Ascending aorta (tissue), 2 donors: ENCODE results near the gene IFRD1. TPM values are rescaled to one million over a fixed set of nuclear protein-coding genes. Genes with fewer than 3 reads are reported as not detected.

Source experiments
- DNase-seq, 2 donors: peaks; one replicate each; pipeline ENCODE4 v3.0.0-alpha.2; 2019; ENCODE audit warnings: low spot score in 2 of 2
- H3K27ac ChIP-seq, 2 donors: fragments of 200-600 bp; sonication (generic); one replicate each; pipeline ENCODE4 v1.5.1; 2016 to 2017; ENCODE audit warnings: mild to moderate bottlenecking in 1 of 2
- H3K27me3 ChIP-seq: fragments of 200-600 bp; sonication (generic); one replicate; pipeline ENCODE4 v1.5.1; 2017
- H3K36me3 ChIP-seq, 2 donors: fragments of 200-600 bp; sonication (generic); one replicate each; pipeline ENCODE4 v1.5.1; 2016
- H3K4me1 ChIP-seq, 2 donors: fragments of 200-600 bp; sonication (generic); one replicate each; pipeline ENCODE4 v1.5.1; 2016 to 2017; ENCODE audit warnings: mild to moderate bottlenecking in 1 of 2
- H3K4me3 ChIP-seq, 2 donors: fragments of 200-600 bp; sonication (generic); one replicate each; pipeline ENCODE4 v1.5.1; 2016 to 2017; ENCODE audit warnings: mild to moderate bottlenecking in 1 of 2
- H3K9me3 ChIP-seq, 2 donors: fragments of 200-600 bp; sonication (generic); one replicate each; pipeline ENCODE4 v1.5.1; 2016
- CTCF ChIP-seq, 3 experiments: fragments of 200-600 bp in 2 of 3; fragments of 450-650 bp in 1 of 3; sonication (generic) in 2 of 3; IDR thresholded peaks; one replicate each; pipeline ENCODE4 v1.5.1; 2016 to 2019; ENCODE audit warnings: antibody characterized with exemption in 3 of 3, mild to moderate bottlenecking in 1 of 3, moderate library complexity in 1 of 3
- intact Hi-C: fragments of 100-400 bp; cut with DNase I; formaldehyde crosslinking; loops from one replicate; pipeline ENCODE4 v1.15.1; 2023
- total RNA-seq: library from RNA; depleted of rRNA; stranded (reverse); fragments of >200 nt; gene quantifications from one replicate; pipeline ENCODE4 v1.1.0, GENCODE V29; 2016

Gene IFRD1
- total RNA-seq, 1 donor from 2014 or later, result 35.1 TPM

GRCh38 chr7:112411186-112411795, 39.0 kb upstream of the IFRD1 start:
- DNase-seq, result no peak
- Histone ChIP-seq H3K27me3 (no peaks in the 10 kb centered on the region), H3K27ac (no peak overlapping the region), H3K9me3 (no peaks in the 10 kb centered on the region), H3K4me3 (no peak overlapping the region), H3K4me1 (no peaks in the 10 kb centered on the region), H3K36me3 (no peaks in the 10 kb centered on the region)
- TF ChIP-seq CTCF (IDR thresholded peaks at IDR 0.05), result peak in 2 of 3 experiments; percentile 27 to 55
- intact Hi-C loops, result loop anchor here (5.0 kb wide), 1 partner anchor 669 kb away; no protein-coding TSS in a partner anchor

GRCh38 chr7:112414855-112415490, 35.3 kb upstream of the IFRD1 start:
- no peaks in the 10 kb centered on the region for H3K36me3 ChIP-seq
- no peaks in the 10 kb centered on the region for H3K9me3 ChIP-seq
- H3K4me3 ChIP-seq, result no peak overlapping the region
- no peaks in the 10 kb centered on the region for H3K4me1 ChIP-seq
- TF ChIP-seq CTCF (IDR thresholded peaks at IDR 0.05), result peak in 1 of 3 experiments; percentile 40
- no peaks in the 10 kb centered on the region for H3K27me3 ChIP-seq
- DNase-seq, result no peak
- no peak overlapping the region for H3K27ac ChIP-seq
- intact Hi-C loops, result loop anchor here (5.0 kb wide), 1 partner anchor 673 kb away; no protein-coding TSS in a partner anchor

GRCh38 chr7:112416127-112416526, 34.1 kb upstream of the IFRD1 start:
- no peak overlapping the region for H3K27ac ChIP-seq
- no peaks in the 10 kb centered on the region for H3K9me3 ChIP-seq
- no peak for DNase-seq
- no peaks in the 10 kb centered on the region for H3K36me3 ChIP-seq
- no peak overlapping the region for H3K4me3 ChIP-seq
- intact Hi-C loops, result no loop called here
- no peaks in the 10 kb centered on the region for H3K4me1 ChIP-seq
- TF ChIP-seq CTCF (IDR thresholded peaks at IDR 0.05), result no peak
- H3K27me3 ChIP-seq, result no peaks in the 10 kb centered on the region

GRCh38 chr7:112419543-112420130, 30.6 kb upstream of the IFRD1 start:
- Histone ChIP-seq H3K36me3 (no peaks in the 10 kb centered on the region), H3K27ac (no peak overlapping the region), H3K9me3 (no peaks in the 10 kb centered on the region), H3K4me1 (peaks cover 0 to 4% of the 10 kb centered on the region in 2 donors), H3K27me3 (no peaks in the 10 kb centered on the region), H3K4me3 (no peak overlapping the region)
- no peak for TF ChIP-seq CTCF (IDR thresholded peaks at IDR 0.05)
- intact Hi-C loops, result no loop called here
- no peak for DNase-seq

GRCh38 chr7:112420236-112420861, 29.9 kb upstream of the IFRD1 start:
- H3K9me3 ChIP-seq, result no peaks in the 10 kb centered on the region
- H3K4me3 ChIP-seq, result no peak overlapping the region
- peaks cover 0 to 4% of the 10 kb centered on the region in 2 donors for H3K4me1 ChIP-seq
- no peaks in the 10 kb centered on the region for H3K27me3 ChIP-seq
- intact Hi-C loops, result no loop called here
- TF ChIP-seq CTCF (IDR thresholded peaks at IDR 0.05), result no peak
- H3K36me3 ChIP-seq, result no peaks in the 10 kb centered on the region
- DNase-seq, result no peak
- H3K27ac ChIP-seq, result no peak overlapping the region
